Activated T-helper 1 cell treated with anti-CD3 and anti-CD28 coated beads, Interleukin-2, amount 50 U/mL, for 16 hours (primary cell): ENCODE measurements around the gene ZNF891.

Experiments
- DNase-seq, 2 donors: peaks; one replicate each; pipeline ENCODE4 v3.0.0-alpha.2; 2020; ENCODE audit warnings: low read depth in 1 of 2, low spot score in 1 of 2

The ZNF891 gene

DNA sequence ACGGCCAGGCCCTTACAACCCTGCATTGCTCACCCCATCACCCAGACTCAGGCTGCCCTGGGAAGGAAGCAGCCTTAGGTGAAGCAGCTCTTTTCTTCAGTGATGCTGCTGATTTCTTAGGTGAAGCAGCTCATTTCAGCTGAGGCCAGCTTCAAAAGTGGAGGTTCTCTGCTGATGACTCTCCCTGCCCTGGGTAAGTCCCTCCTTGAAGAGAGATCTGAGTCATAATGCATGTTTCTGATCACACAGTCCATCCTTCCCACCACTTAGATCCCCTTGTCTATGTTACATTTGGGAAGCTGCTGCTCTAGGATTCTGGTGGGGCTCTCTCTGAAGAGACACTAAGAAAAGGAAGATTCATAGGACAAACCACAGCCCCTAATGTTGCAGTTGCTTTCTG, 66.5 kb downstream of the ZNF891 start:
- DNase-seq, result no peak

GRCh38 chr12:133061954-133062353, 68.1 kb downstream of the ZNF891 start:
- no peak for DNase-seq

GRCh38 chr12:133058203-133059113, 71.6 kb downstream of the ZNF891 start:
- no peak for DNase-seq

- DNase-seq, result no peak
Measured at GRCh38 chr12:133057446-133057845, 72.6 kb downstream of the ZNF891 start.
